HG02943 (cell line): Measurements from ENCODE around the gene SULT1E1.

Source experiments
- ATAC-seq: cut with Tn5 transposase; IDR thresholded peaks from one replicate; pipeline ENCODE4 v1.9.1; 2021; ENCODE audit warnings: mild to moderate bottlenecking, low read depth, moderate library complexity; ENCODE audit not compliant: unreplicated experiment

SULT1E1 gene

GRCh38 chr4:69860052-69860451 is at the start of gene SULT1E1:
Gene SULT1E1 (minus strand): TSS chr4:69860145. CDS start chr4:69857644, 2,501 bp downstream.
- no peak for ATAC-seq

- ATAC-seq, result no peak
Observed at GRCh38 chr4:69909195-69909594, 49.2 kb upstream of the SULT1E1 start.

- ATAC-seq, result no peak
Observed at GRCh38 chr4:69907151-69907550, 47.2 kb upstream of the SULT1E1 start.

GRCh38 chr4:69896530-69897116 is 36.7 kb upstream of the SULT1E1 start:
- no peak for ATAC-seq

GRCh38 chr4:69894721-69895120 is 34.8 kb upstream of the SULT1E1 start:
- ATAC-seq, result no peak

GRCh38 chr4:69894186-69894585 is 34.2 kb upstream of the SULT1E1 start:
- no peak for ATAC-seq

GRCh38 chr4:69888336-69888735 is 28.4 kb upstream of the SULT1E1 start:
- no peak for ATAC-seq

GRCh38 chr4:69882150-69882549 is 22.2 kb upstream of the SULT1E1 start:
- no peak for ATAC-seq

GRCh38 chr4:69881173-69881773 is 21.3 kb upstream of the SULT1E1 start:
- ATAC-seq, result no peak

- no peak for ATAC-seq
Observed at GRCh38 chr4:69878250-69878649, 18.3 kb upstream of the SULT1E1 start.

- ATAC-seq, result no peak
Observed at GRCh38 chr4:69877453-69877852, 17.5 kb upstream of the SULT1E1 start.

- no peak for ATAC-seq
Observed at GRCh38 chr4:69876071-69876470, 16.1 kb upstream of the SULT1E1 start.

- no peak for ATAC-seq
Observed at GRCh38 chr4:69875576-69875975, 15.6 kb upstream of the SULT1E1 start.

GRCh38 chr4:69874507-69874906 is 14.6 kb upstream of the SULT1E1 start:
- ATAC-seq, result no peak

- ATAC-seq, result no peak
Observed at GRCh38 chr4:69861756-69862155, 1.8 kb upstream of the SULT1E1 start.

GRCh38 chr4:69860521-69861298 is 765 bp upstream of the SULT1E1 start:
- ATAC-seq, result no peak

- no peak for ATAC-seq
Observed at GRCh38 chr4:69859140-69859685, 732 bp downstream of the SULT1E1 start.

GRCh38 chr4:69858690-69859089 is 1.3 kb downstream of the SULT1E1 start:
- ATAC-seq, result no peak

- ATAC-seq, result no peak
Observed at GRCh38 chr4:69855822-69856221, 4.1 kb downstream of the SULT1E1 start.

GRCh38 chr4:69849969-69850368 is 10.0 kb downstream of the SULT1E1 start:
- peak; percentile 95 for ATAC-seq

GRCh38 chr4:69849297-69849696 is 10.6 kb downstream of the SULT1E1 start:
- no peak for ATAC-seq
